GM12878 (cell line): Measurements from ENCODE around the gene LPAR6. TPM values are rescaled to one million over a fixed set of nuclear protein-coding genes. Genes with fewer than 3 reads are reported as not detected.

Source experiments
- ATAC-seq: fragments of 200-7000 bp; cut with Tn5 transposase; 3 replicates; pipeline ENCODE4 v1.9.1; 2020; ENCODE audit warnings: mild to moderate bottlenecking, moderate library complexity
- BruUV-seq: library from RNA; stranded (reverse); fragments of 400-500 nt; replicated peaks from 2 replicates; lab custom pipeline; 2021; lab: Mats Ljungman, UMichigan
- CTCF ChIA-PET: fragments of 300-600 bp; sonication (Branson Sonifier 250); formaldehyde crosslinking; extraction: SDS; loops from one replicate; lab custom pipeline; 2021; ENCODE audit warnings: inconsistent platforms; lab: Yijun Ruan, JAX
- POLR2A ChIA-PET: fragments of 350-600 bp; formaldehyde crosslinking; extraction: SDS; loops from one replicate; lab custom pipeline; 2021; ENCODE audit warnings: inconsistent platforms; lab: Charles Lee
- RAD21 ChIA-PET: fragments of 300-600 bp; sonication (Branson Sonifier 250); formaldehyde crosslinking; loops from one replicate; lab custom pipeline; 2023; ENCODE audit warnings: antibody characterized with exemption; ENCODE audit not compliant: unreplicated experiment; lab: Charles Lee
- SMC1A ChIA-PET: fragments of 300-600 bp; sonication (Branson Sonifier 250); formaldehyde crosslinking; loops from one replicate; lab custom pipeline; 2023; ENCODE audit not compliant: unreplicated experiment, uncharacterized antibody; lab: Charles Lee
- DNase-seq: peaks from one replicate; pipeline ENCODE4 v3.0.0-alpha.2; 2011; ENCODE audit warnings: low read depth, low spot score
- FAIRE-seq: peaks from 3 replicates; lab custom pipeline; 2011; peaks lifted over from hg19 to GRCh38; lab: Jason Lieb, UNC
- H2AFZ ChIP-seq: 2 replicates; pipeline ENCODE4 v1.6.0; 2011; ENCODE audit warnings: low read depth, low read length, control low read depth; ENCODE audit not compliant: control insufficient read depth
- H3K27ac ChIP-seq: 2 replicates; pipeline ENCODE4 v1.5.1; 2011; ENCODE audit warnings: control low read depth; ENCODE audit not compliant: control insufficient read depth, insufficient read depth
- H3K27me3 ChIP-seq, 2 experiments: replicated peaks in 1 of 2; 2 replicates each; pipeline versions ENCODE4 v1.6.0 to v1.6.1; 2011; ENCODE audit warnings: low read length in 1 of 2; ENCODE audit not compliant: control insufficient read depth in 2 of 2, insufficient read depth in 2 of 2
- H3K36me3 ChIP-seq, 2 experiments: 2 replicates each; pipeline ENCODE4 v1.5.1; 2011; ENCODE audit warnings: low read length in 1 of 2; ENCODE audit not compliant: control insufficient read depth in 2 of 2, insufficient read depth in 2 of 2
- H3K4me1 ChIP-seq: 2 replicates; pipeline ENCODE4 v1.6.1; 2011; ENCODE audit warnings: mild to moderate bottlenecking, low read length, moderate library complexity, mixed read lengths; ENCODE audit not compliant: control insufficient read depth, insufficient read depth
- H3K4me2 ChIP-seq: 2 replicates; pipeline ENCODE4 v1.6.0; 2011; ENCODE audit warnings: control low read depth; ENCODE audit not compliant: control insufficient read depth, insufficient read depth
- H3K4me3 ChIP-seq: fragments of 200-600 bp; sonication (generic); 2 replicates; pipeline ENCODE4 v1.5.1; 2016
- H3K79me2 ChIP-seq: 2 replicates; pipeline ENCODE4 v1.6.0; 2011; ENCODE audit warnings: low read length; ENCODE audit not compliant: control insufficient read depth, insufficient read depth
- H3K9ac ChIP-seq: 2 replicates; pipeline ENCODE4 v1.8.0; 2011; ENCODE audit warnings: low read length, control low read depth, mixed read lengths; ENCODE audit not compliant: control insufficient read depth, insufficient read depth
- H3K9me3 ChIP-seq: replicated peaks from 3 replicates; pipeline ENCODE4 v1.5.1; 2011; ENCODE audit warnings: mild to moderate bottlenecking, low read length; ENCODE audit not compliant: control insufficient read depth, insufficient read depth
- H4K20me1 ChIP-seq: 2 replicates; pipeline ENCODE4 v1.6.0; 2011; ENCODE audit not compliant: control insufficient read depth, insufficient read depth
- CREM ChIP-seq: IDR thresholded peaks from 2 replicates; pipeline ENCODE4 v1.6.1; 2014; ENCODE audit warnings: antibody characterized with exemption, low read depth
- IKZF2 ChIP-seq, 2 experiments: fragments of 450-650 bp; IDR thresholded peaks; 2 replicates each; pipeline ENCODE4 v1.6.1; 2017; ENCODE audit warnings: mild to moderate bottlenecking in 2 of 2, moderate library complexity in 2 of 2
- KLF5 ChIP-seq: fragments of 450-650 bp; IDR thresholded peaks from 2 replicates; pipeline ENCODE4 v1.6.1; 2014; ENCODE audit warnings: mild to moderate bottlenecking; ENCODE audit not compliant: partially characterized antibody
- MYB ChIP-seq: fragments of 150-350 bp; IDR thresholded peaks from 2 replicates; pipeline ENCODE4 v1.6.1; 2014; ENCODE audit warnings: mild to moderate bottlenecking, low read depth, low read length, borderline replicate concordance
- PML ChIP-seq: IDR thresholded peaks from 2 replicates; pipeline ENCODE4 v1.6.1; 2012; ENCODE audit warnings: low read length, inconsistent platforms
- SIN3A ChIP-seq: IDR thresholded peaks from 2 replicates; pipeline ENCODE4 v1.6.1; 2012; ENCODE audit warnings: low read depth, low read length, improper control_type of control experiment
- YY1 ChIP-seq: IDR thresholded peaks from 2 replicates; pipeline ENCODE4 v1.6.1; 2011; ENCODE audit warnings: low read depth, mild to moderate bottlenecking, low read length
- ZNF217 ChIP-seq: fragments of 450-650 bp; IDR thresholded peaks from 2 replicates; pipeline ENCODE4 v1.6.1; 2017; ENCODE audit warnings: antibody characterized with exemption, mild to moderate bottlenecking
- in situ Hi-C: fragments of 300-500 bp; cut with MboI; formaldehyde crosslinking; loops from 9 replicates; pipeline ENCODE4 v1.14.3; 2018; ENCODE audit warnings: mixed read lengths
- intact Hi-C: fragments of 100-400 bp; cut with micrococcal nuclease; formaldehyde crosslinking; loops from one replicate; pipeline ENCODE4 v1.14.2; 2022; ENCODE audit not compliant: unreplicated experiment
- polyA plus RNA-seq, 11 experiments: library from polyadenylated mRNA; depleted of rRNA in 4 of 11; unstranded in 6 of 11; stranded (reverse) in 5 of 11; fragments of >200 nt; fragmentation: Nextera tagmentation in 4 of 11; fragmentation: Illumina TruSeq in 1 of 11; extraction: Ambion mirVana in 4 of 11; extraction: Trizol in 1 of 11; gene quantifications; 1 replicate in 1 of 11; 2 replicates in 10 of 11; pipeline versions ENCODE4 v1.2.1 to v1.2.3, GENCODE V29; 2011 to 2016; ENCODE audit warnings: inconsistent platforms in 2 of 11, missing spikeins in 2 of 11, low read depth in 1 of 11
- total RNA-seq, 4 experiments: library from RNA; depleted of rRNA in 3 of 4; stranded (reverse); fragments of >200 nt in 3 of 4; fragmentation: Illumina TruSeq in 1 of 4; extraction: Trizol in 1 of 4; gene quantifications; 2 replicates each; pipeline versions ENCODE4 v1.2.1 to v1.2.3, GENCODE V29; 2013 to 2021
- TF ChIP-seq, protein P1 (sequence below): IDR thresholded peaks from 2 replicates; pipeline ENCODE4 v1.6.1; 2012; ENCODE audit warnings: low read depth, low read length, improper control_type of control experiment
- TF ChIP-seq, protein P2 (sequence below): IDR thresholded peaks from 2 replicates; pipeline ENCODE4 v1.6.1; 2011; ENCODE audit warnings: mild to moderate bottlenecking, low read depth, low read length, moderate library complexity; ENCODE audit not compliant: insufficient replicate concordance
- TF ChIP-seq, protein P3 (sequence below): IDR thresholded peaks from 2 replicates; pipeline ENCODE4 v1.6.1; 2011; ENCODE audit warnings: borderline replicate concordance, low read depth, mild to moderate bottlenecking, moderate library complexity, low read length; ENCODE audit not compliant: insufficient read depth, poor library complexity, severe bottlenecking
- TF ChIP-seq, protein P4 (sequence below): IDR thresholded peaks from 2 replicates; pipeline ENCODE4 v1.6.1; 2012; ENCODE audit warnings: improper control_type of control experiment, low read depth, low read length; ENCODE audit not compliant: insufficient replicate concordance

The LPAR6 gene
- total and polyA plus RNA-seq, 10 of the 15 experiments (the other 5 are each of a cell fraction or from before 2014, with no cell fraction given): 1.4 to 4.2 (median 2.8) TPM

DNA sequence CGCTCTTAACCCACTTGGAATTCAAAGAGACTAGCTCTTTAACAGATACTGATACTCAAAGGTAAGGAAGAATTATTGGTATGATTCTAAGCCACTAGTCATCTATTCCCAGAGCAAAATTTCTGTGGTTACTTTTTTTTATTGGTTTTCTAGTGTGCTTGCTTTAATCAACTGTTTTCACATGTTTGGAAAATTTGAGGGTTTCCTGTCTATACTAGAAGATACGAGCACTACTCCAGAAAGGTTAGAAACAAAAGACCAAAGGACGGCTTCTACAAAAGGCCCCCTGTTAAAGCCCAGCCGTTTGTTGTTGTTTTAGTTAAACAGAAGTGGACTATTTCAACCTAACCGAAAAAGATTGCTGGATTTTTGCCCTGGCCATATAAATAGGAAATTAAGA, 18.5 kb upstream of the LPAR6 start (continued):
- TF ChIP-seq, protein P1, sequence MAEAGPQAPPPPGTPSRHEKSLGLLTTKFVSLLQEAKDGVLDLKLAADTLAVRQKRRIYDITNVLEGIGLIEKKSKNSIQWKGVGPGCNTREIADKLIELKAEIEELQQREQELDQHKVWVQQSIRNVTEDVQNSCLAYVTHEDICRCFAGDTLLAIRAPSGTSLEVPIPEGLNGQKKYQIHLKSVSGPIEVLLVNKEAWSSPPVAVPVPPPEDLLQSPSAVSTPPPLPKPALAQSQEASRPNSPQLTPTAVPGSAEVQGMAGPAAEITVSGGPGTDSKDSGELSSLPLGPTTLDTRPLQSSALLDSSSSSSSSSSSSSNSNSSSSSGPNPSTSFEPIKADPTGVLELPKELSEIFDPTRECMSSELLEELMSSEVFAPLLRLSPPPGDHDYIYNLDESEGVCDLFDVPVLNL: no peak

DNA sequence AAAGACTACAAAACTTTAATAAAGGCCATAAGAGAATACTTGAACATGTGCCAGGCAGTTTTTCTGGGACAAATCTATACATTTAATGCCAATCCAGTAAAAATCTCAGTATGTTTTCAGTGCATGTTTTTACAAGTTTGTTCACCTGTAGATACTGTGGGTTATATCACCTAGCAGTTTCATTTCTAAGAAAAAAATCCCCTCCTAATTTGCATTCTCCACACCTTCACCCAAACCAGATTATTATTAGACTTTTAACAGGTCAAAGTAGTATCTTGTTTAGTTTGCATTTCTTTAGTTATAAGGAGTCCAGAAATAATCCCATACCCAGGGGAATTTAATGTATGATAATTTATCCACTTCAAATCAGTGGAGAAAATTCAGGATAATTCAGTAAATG, 17.0 kb upstream of the LPAR6 start:
- intact Hi-C loops: no loop called here
- no peaks in the 10 kb centered on the region for H4K20me1 ChIP-seq
- no peaks in the 10 kb centered on the region for H3K79me2 ChIP-seq
- H3K27me3 ChIP-seq: no peaks in the 10 kb centered on the region
- no peak overlapping the region for H3K27ac ChIP-seq
- BruUV-seq: no TSS peak
- ATAC-seq (peak; percentile 78), FAIRE-seq (no peak), DNase-seq (no peak)
- peaks cover 1% of the 10 kb centered on the region; the same call in 2 of the 3 replicates for H3K9me3 ChIP-seq
- H2AFZ ChIP-seq: no peak overlapping the region
- H3K9ac ChIP-seq: no peak overlapping the region
- in situ Hi-C loops: no loop called here
- peak overlapping the region; percentile 66 for H3K4me2 ChIP-seq
- RAD21 ChIA-PET: no interaction called here
- SMC1A ChIA-PET: interaction anchor here (0.8 to 1.5 kb wide), 2 partner anchors 10 to 60 kb away, joined by 3 read pairs; no protein-coding TSS in a partner anchor
- no peaks in the 10 kb centered on the region for H3K36me3 ChIP-seq
- CTCF ChIA-PET: interaction anchor here (0.6 to 1.6 kb wide), 5 partner anchors 10 to 502 kb away, joined by 3 to 5 read pairs (median 3); partner anchors contain the start of gene LPAR6
- H3K4me1 ChIP-seq: peaks cover 14% of the 10 kb centered on the region
- H3K4me3 ChIP-seq: no peak overlapping the region
- POLR2A ChIA-PET: no interaction called here
- TF ChIP-seq MYB (no peak), PML (no peak), ZNF217 (0 out of 2 replicates have a peak, but pooled peaks have one; percentile 28), CREM (no peak), KLF5 (no peak), SIN3A (no peak), YY1 (no peak), IKZF2 (IDR thresholded peaks at IDR 0.05) (peak in 1 of 2 experiments; percentile 18; a peak in 1 of 4 replicates)
- TF ChIP-seq, protein P2, sequence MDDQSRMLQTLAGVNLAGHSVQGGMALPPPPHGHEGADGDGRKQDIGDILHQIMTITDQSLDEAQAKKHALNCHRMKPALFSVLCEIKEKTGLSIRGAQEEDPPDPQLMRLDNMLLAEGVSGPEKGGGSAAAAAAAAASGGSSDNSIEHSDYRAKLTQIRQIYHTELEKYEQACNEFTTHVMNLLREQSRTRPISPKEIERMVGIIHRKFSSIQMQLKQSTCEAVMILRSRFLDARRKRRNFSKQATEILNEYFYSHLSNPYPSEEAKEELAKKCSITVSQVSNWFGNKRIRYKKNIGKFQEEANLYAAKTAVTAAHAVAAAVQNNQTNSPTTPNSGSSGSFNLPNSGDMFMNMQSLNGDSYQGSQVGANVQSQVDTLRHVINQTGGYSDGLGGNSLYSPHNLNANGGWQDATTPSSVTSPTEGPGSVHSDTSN: no peak
- TF ChIP-seq, protein P3, sequence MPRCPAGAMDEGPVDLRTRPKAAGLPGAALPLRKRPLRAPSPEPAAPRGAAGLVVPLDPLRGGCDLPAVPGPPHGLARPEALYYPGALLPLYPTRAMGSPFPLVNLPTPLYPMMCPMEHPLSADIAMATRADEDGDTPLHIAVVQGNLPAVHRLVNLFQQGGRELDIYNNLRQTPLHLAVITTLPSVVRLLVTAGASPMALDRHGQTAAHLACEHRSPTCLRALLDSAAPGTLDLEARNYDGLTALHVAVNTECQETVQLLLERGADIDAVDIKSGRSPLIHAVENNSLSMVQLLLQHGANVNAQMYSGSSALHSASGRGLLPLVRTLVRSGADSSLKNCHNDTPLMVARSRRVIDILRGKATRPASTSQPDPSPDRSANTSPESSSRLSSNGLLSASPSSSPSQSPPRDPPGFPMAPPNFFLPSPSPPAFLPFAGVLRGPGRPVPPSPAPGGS: no peak
- TF ChIP-seq, protein P4, sequence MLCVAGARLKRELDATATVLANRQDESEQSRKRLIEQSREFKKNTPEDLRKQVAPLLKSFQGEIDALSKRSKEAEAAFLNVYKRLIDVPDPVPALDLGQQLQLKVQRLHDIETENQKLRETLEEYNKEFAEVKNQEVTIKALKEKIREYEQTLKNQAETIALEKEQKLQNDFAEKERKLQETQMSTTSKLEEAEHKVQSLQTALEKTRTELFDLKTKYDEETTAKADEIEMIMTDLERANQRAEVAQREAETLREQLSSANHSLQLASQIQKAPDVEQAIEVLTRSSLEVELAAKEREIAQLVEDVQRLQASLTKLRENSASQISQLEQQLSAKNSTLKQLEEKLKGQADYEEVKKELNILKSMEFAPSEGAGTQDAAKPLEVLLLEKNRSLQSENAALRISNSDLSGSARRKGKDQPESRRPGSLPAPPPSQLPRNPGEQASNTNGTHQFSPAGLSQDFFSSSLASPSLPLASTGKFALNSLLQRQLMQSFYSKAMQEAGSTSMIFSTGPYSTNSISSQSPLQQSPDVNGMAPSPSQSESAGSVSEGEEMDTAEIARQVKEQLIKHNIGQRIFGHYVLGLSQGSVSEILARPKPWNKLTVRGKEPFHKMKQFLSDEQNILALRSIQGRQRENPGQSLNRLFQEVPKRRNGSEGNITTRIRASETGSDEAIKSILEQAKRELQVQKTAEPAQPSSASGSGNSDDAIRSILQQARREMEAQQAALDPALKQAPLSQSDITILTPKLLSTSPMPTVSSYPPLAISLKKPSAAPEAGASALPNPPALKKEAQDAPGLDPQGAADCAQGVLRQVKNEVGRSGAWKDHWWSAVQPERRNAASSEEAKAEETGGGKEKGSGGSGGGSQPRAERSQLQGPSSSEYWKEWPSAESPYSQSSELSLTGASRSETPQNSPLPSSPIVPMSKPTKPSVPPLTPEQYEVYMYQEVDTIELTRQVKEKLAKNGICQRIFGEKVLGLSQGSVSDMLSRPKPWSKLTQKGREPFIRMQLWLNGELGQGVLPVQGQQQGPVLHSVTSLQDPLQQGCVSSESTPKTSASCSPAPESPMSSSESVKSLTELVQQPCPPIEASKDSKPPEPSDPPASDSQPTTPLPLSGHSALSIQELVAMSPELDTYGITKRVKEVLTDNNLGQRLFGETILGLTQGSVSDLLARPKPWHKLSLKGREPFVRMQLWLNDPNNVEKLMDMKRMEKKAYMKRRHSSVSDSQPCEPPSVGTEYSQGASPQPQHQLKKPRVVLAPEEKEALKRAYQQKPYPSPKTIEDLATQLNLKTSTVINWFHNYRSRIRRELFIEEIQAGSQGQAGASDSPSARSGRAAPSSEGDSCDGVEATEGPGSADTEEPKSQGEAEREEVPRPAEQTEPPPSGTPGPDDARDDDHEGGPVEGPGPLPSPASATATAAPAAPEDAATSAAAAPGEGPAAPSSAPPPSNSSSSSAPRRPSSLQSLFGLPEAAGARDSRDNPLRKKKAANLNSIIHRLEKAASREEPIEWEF: no peak
